HG02981 (cell line): Measurements from ENCODE around the gene FAM227B.
"Not testable (repeated sequence)": the region's sequence is repeated elsewhere in the genome, so short reads cannot be mapped to it uniquely, and the experiment has no call there.

Experiments
- ATAC-seq: cut with Tn5 transposase; IDR thresholded peaks from one replicate; pipeline ENCODE4 v1.9.1; 2021; ENCODE audit warnings: mild to moderate bottlenecking, moderate library complexity; ENCODE audit not compliant: unreplicated experiment

The FAM227B gene

DNA sequence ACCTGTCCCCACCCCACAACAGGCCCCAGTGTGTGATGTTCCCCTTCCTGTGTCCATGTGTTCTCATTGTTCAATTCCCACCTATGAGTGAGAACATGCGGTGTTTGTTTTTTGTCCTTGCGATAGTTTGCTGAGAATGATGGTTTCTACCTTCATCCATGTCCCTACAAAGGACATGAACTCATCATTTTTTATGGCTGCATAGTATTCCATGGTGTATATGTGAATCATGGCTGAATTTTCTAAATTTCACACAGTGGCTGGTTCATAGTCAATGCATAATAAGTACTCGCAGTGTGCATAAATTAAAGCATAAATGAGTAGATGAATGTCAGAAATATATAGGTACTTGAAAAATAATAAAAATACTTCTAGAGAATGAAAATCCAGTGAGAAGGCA is 8.4 kb downstream of the FAM227B start:
- ATAC-seq = not testable (repeated sequence)

DNA sequence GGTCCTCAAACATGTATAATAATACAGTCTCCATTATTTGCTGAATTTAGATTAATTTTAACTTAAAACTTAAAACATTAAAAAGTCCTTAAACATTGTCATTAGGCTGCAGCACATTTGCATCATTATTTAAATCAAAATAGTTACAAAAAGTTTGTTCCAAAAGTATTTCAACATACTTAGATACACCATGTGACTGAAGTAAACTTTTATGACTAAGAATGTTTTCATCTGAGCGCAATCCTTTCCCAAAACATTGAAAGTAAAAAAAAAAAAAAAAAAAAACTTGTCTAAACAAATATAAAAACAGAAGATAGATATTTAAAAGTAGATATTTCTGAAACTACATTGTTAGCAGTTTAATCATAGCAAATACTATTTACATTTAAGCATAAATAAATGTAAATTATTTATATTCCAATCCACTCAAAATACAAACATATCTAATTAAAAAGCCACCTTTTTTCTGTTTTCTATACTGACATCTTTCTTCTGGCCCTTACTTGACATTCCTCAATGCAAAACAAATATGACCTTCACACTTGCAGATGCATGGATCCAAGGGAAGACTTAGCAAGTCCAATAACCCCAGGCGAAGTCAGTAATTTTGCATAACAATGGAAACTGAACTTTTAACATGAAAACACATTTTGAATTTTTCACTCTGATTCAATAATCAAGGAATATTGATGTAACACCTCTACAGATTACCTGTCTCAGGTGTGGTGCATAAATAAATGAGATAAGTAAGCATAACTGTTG is 10.3 kb downstream of the FAM227B start:
- ATAC-seq = no peak

DNA sequence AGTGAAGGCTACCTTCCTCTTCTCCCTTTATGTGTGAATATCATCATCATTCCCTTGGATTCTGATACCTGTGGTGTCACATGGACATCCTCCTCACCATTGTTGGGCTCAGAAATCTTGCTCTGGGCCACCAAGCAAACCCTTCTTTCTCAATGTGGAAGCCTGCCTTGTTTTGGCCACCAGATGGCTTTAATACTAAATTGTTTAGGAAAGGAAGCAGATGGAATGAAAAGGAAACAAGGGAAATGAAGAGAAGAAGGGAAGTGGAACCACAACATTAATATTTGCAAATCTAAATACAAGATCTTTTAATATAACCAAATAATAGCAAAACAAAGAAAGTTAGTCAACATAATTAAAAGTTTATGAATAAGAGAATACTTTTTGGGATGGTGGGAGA is 14.0 kb downstream of the FAM227B start:
- no peak for ATAC-seq

DNA sequence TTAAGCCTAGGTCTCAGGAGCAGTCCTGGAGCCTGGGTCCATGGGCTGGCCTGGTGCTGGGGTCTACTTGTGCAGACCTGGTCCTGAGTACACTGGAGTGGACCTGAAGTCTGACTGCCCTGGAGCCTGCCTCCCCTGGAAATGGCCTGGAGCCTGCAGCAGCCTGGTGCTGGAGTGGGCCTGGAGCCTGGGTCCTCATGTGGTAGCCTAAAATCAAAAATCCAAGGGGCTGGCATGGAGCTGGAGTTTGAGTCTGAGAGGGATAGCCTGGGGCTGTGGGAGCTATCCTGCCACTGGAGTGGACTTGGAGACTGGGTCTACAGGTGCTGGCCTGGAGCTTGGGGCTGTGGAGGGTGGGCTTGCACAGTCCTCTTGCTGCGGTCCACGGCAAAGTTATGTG is 15.0 kb downstream of the FAM227B start:
- ATAC-seq = no peak

GRCh38 chr15:49604625-49605409 is 15.8 kb downstream of the FAM227B start:
- ATAC-seq = no peak

DNA sequence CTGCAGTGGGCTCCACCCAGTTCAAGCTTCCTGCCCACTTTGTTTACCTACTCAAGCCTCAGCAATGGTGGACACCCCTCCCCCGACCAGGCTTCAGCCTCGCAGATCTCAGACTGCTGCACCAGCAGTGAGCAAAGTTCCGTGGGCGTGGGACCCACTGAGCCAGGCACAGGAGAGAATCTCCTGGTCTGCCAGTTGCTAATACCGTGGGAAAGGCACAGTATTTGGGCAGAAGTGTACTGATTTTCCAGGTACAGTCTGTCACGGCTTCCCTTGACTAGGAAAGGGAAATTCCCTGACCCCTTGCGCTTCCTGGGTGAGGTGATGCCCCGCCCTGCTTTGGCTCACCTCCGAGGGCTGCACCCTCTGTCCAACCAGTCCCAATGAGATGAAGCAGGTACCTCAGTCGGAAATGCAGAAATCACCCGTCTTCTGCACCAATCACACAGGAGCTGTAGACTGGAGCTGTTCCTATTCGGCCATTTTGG is 27.7 kb downstream of the FAM227B start:
- not testable (repeated sequence) for ATAC-seq

- peak; percentile 54 for ATAC-seq
Measured at GRCh38 chr15:49589030-49589429, 31.6 kb downstream of the FAM227B start.

- no peak for ATAC-seq
Measured at GRCh38 chr15:49573421-49573820, 47.2 kb downstream of the FAM227B start.

- ATAC-seq = no peak
Measured at GRCh38 chr15:49570672-49571071, 49.9 kb downstream of the FAM227B start.

DNA sequence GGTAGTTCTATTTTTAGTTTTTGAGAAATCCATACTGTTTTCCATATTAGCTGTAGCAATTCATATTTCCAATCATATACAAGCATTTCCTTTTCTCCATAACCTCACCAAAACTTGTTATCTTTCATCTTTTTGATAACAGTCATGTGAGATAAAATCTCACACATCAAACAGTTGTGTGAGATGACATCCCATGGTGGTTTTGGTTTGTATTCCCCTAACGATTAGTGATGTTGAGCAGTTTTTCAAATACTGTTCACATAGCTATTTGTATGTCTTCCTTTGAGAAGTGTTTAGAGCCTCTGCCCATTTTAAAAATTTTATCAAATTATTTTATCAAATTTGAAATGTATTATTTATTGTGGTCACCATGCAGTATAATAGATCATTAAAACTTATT is 50.4 kb downstream of the FAM227B start:
- no peak for ATAC-seq

- no peak for ATAC-seq
Measured at GRCh38 chr15:49560045-49560444, 60.6 kb downstream of the FAM227B start.

DNA sequence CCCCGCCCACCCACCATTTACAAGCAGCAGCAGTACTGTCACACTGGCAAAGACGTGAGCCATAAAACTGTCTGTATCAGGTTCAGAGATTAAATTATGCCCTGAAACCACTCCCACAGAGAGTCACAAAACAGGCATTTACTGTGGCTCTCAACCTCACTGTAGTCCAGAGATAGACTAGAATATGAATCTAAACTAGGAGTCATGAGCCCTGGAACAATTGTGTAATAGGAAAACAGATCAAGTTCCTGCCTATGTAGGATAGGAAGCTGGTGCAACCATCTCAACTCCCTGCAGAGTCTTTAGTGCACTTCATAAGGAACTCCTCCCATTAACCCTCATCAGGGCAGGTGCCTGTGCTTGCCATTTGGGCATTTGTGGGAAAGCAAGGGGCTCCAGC is 61.7 kb downstream of the FAM227B start:
- no peak for ATAC-seq

DNA sequence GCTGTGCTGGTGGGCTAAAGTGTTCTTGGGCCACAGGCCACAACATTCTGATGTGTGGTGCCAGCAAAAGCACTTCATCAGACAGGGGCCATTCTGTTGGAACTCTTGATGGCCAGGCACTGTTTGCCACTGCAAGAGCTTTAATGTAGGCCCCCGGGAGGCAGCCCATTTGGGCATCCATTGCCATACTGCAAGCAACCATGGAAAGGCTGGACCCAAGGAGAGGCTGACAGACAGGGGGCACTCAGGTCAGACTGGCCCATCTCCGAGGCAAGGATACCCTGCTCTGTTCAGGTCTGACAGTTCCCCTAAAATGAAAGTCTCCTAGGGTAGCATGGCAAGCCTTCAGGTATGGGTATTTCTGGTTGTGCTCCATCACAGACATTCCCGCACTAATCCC is 64.2 kb downstream of the FAM227B start:
- ATAC-seq = no peak

- ATAC-seq = not testable (repeated sequence)
Measured at GRCh38 chr15:49550342-49550741, 70.3 kb downstream of the FAM227B start.

GRCh38 chr15:49538520-49538919 is 82.1 kb downstream of the FAM227B start:
- no peak for ATAC-seq

- ATAC-seq = no peak
Measured at GRCh38 chr15:49530092-49530491, 90.5 kb downstream of the FAM227B start.

DNA sequence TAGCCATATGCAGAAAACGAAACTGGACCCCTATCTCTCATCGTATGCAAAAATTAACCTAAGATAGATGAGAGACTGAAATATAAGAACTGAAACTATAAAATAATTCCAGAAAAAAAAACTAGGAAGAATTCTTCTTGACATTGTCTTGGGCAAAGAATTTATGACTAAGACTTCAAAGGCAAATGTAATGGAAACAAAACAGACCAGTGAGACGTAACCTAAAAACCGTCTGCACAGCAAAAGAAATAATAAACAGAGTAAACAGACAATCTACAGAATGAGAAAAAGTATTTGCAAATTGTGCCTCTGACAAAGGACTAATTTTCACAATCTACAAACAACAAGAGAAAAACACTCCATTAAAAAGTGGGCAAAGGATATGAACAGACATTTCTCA is 92.3 kb downstream of the FAM227B start:
- ATAC-seq = no peak

DNA sequence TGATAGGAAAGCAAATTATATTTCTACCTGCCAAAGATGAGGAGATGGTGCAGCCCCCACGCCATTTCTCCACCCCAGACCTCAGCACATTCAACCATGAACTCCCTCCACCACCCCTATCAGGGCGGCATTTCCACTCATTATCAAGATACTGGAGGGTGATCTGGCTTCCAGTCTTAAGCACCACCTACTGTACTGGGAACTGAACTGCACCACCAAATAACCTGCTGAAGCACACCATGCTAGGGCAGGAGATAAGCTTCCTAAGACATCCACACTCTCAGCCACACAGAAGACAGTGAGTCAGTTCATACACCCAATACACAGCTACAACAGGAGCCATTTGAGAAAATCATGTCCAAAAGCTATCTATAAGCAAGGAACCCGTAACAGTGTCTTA is 98.8 kb downstream of the FAM227B start:
- no peak for ATAC-seq

GRCh38 chr15:49512739-49513138 is 107.9 kb downstream of the FAM227B start:
- not testable (repeated sequence) for ATAC-seq

DNA sequence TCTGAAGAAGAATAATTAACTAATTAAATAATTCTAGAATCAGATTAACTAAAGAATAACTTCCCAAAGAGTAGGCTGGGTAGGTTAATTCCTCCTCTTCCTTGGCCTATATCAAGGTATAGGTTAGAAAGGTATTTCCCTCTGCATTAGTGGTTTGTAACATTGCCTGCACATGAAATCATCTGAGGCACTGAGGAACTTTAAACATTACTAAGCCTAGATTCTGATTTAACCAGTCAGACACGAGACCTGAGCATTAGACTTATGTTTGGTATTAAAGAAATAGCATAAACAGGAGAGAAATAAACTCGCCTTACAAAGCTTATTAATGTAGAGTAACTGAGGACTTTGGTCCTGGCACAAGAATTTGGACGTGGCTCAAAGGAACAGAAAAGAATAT is 113.4 kb downstream of the FAM227B start:
- no peak for ATAC-seq

GRCh38 chr15:49506341-49506740 is 114.3 kb downstream of the FAM227B start:
- ATAC-seq = no peak

DNA sequence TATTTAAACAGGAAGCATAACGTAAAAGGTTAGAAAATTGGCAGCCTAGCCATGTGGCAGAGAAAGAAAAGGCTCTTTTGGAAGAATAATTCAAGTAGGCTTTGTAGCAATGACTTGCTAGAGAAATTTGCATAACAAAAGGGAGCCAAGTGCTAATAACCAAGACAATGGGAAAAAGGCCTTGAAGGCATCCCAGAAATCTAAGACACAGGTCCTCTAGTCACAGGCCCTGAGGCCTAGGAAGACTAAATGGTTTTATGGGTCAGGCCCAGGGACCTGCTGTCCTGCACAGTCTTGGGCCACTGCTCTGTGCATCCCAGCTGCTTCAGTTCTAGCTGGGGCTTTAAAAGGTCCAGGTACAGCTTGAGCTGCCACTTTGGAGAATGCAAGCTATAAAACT is 119.0 kb downstream of the FAM227B start:
- ATAC-seq = no peak
